HEK293 (cell line): ENCODE measurements around the gene SULT1A3.

Experiments used
- ELK4 ChIP-seq: IDR thresholded peaks from 2 replicates; pipeline ENCODE4 v1.6.1; 2011; ENCODE audit warnings: mild to moderate bottlenecking, low read depth, low read length, borderline replicate concordance
- FEZF1 ChIP-seq: fragments of 450-650 bp; formaldehyde crosslinking; IDR thresholded peaks from 2 replicates; pipeline ENCODE4 v1.5.1; 2016; ENCODE audit warnings: missing biosample characterization, missing genetic modification characterization
- GLI4 ChIP-seq: fragments of 450-650 bp; formaldehyde crosslinking; IDR thresholded peaks from 2 replicates; pipeline ENCODE4 v1.5.1; 2016; ENCODE audit warnings: missing biosample characterization, missing genetic modification characterization
- GLIS2 ChIP-seq: fragments of 450-650 bp; formaldehyde crosslinking; IDR thresholded peaks from 2 replicates; pipeline ENCODE4 v1.5.1; 2016; ENCODE audit warnings: missing biosample characterization, missing genetic modification characterization
- KLF16 ChIP-seq: fragments of 450-650 bp; formaldehyde crosslinking; IDR thresholded peaks from 2 replicates; pipeline ENCODE4 v1.5.1; 2017; ENCODE audit warnings: missing biosample characterization, missing genetic modification characterization
- PRDM10 ChIP-seq: fragments of 450-650 bp; formaldehyde crosslinking; IDR thresholded peaks from 2 replicates; pipeline ENCODE4 v1.5.1; 2016; ENCODE audit warnings: missing biosample characterization, missing genetic modification characterization
- RBAK ChIP-seq: fragments of 450-650 bp; formaldehyde crosslinking; IDR thresholded peaks from 2 replicates; pipeline ENCODE4 v1.5.1; 2016; ENCODE audit warnings: missing biosample characterization, missing genetic modification characterization
- REST ChIP-seq: fragments of 450-650 bp; formaldehyde crosslinking; IDR thresholded peaks from 2 replicates; pipeline ENCODE4 v1.5.1; 2016; ENCODE audit warnings: missing biosample characterization, missing genetic modification characterization
- ZBTB10 ChIP-seq: fragments of 450-650 bp; formaldehyde crosslinking; IDR thresholded peaks from 2 replicates; pipeline ENCODE4 v1.5.1; 2016; ENCODE audit warnings: missing biosample characterization, missing genetic modification characterization
- ZBTB17 ChIP-seq: fragments of 450-650 bp; formaldehyde crosslinking; IDR thresholded peaks from 2 replicates; pipeline ENCODE4 v1.5.1; 2016; ENCODE audit warnings: missing biosample characterization, missing genetic modification characterization
- ZBTB44 ChIP-seq: fragments of 450-650 bp; IDR thresholded peaks from 2 replicates; pipeline ENCODE4 v1.5.1; 2018; ENCODE audit warnings: missing biosample characterization, mild to moderate bottlenecking, missing genetic modification characterization
- ZIC2 ChIP-seq: fragments of 450-650 bp; formaldehyde crosslinking; IDR thresholded peaks from 2 replicates; pipeline ENCODE4 v1.5.1; 2016; ENCODE audit warnings: missing biosample characterization, missing genetic modification characterization
- ZNF133 ChIP-seq: fragments of 450-650 bp; formaldehyde crosslinking; IDR thresholded peaks from 2 replicates; pipeline ENCODE4 v1.5.1; 2016; ENCODE audit warnings: missing biosample characterization, missing genetic modification characterization
- ZNF214 ChIP-seq: fragments of 450-650 bp; formaldehyde crosslinking; IDR thresholded peaks from 2 replicates; pipeline ENCODE4 v1.5.1; 2017; ENCODE audit warnings: missing biosample characterization, mild to moderate bottlenecking, missing genetic modification characterization, borderline replicate concordance
- ZNF221 ChIP-seq: fragments of 450-650 bp; formaldehyde crosslinking; IDR thresholded peaks from 2 replicates; pipeline ENCODE4 v1.5.1; 2017; ENCODE audit warnings: missing biosample characterization, missing genetic modification characterization, borderline replicate concordance
- ZNF248 ChIP-seq: fragments of 450-650 bp; formaldehyde crosslinking; IDR thresholded peaks from 2 replicates; pipeline ENCODE4 v1.5.1; 2017; ENCODE audit warnings: missing biosample characterization, missing genetic modification characterization
- ZNF311 ChIP-seq: fragments of 450-650 bp; formaldehyde crosslinking; IDR thresholded peaks from 2 replicates; pipeline ENCODE4 v1.5.1; 2017; ENCODE audit warnings: missing biosample characterization, missing genetic modification characterization, borderline replicate concordance
- ZNF350 ChIP-seq: fragments of 450-650 bp; formaldehyde crosslinking; IDR thresholded peaks from 2 replicates; pipeline ENCODE4 v1.5.0; 2017; ENCODE audit warnings: missing biosample characterization, mild to moderate bottlenecking, missing genetic modification characterization
- ZNF585B ChIP-seq: fragments of 450-650 bp; formaldehyde crosslinking; IDR thresholded peaks from 2 replicates; pipeline ENCODE4 v1.5.1; 2016; ENCODE audit warnings: missing biosample characterization, missing genetic modification characterization
- ZNF629 ChIP-seq: fragments of 450-650 bp; formaldehyde crosslinking; IDR thresholded peaks from 2 replicates; pipeline ENCODE4 v1.5.1; 2017; ENCODE audit warnings: missing biosample characterization, missing genetic modification characterization
- ZNF664 ChIP-seq: fragments of 450-650 bp; formaldehyde crosslinking; IDR thresholded peaks from 2 replicates; pipeline ENCODE4 v1.5.1; 2016; ENCODE audit warnings: missing biosample characterization, missing genetic modification characterization
- ZNF701 ChIP-seq: fragments of 450-650 bp; formaldehyde crosslinking; IDR thresholded peaks from 2 replicates; pipeline ENCODE4 v1.5.1; 2016; ENCODE audit warnings: missing biosample characterization, missing genetic modification characterization
- ZNF704 ChIP-seq: fragments of 450-650 bp; formaldehyde crosslinking; IDR thresholded peaks from 2 replicates; pipeline ENCODE4 v1.5.1; 2016; ENCODE audit warnings: missing biosample characterization, missing genetic modification characterization
- ZNF777 ChIP-seq: fragments of 450-650 bp; formaldehyde crosslinking; IDR thresholded peaks from 2 replicates; pipeline ENCODE4 v1.5.1; 2017; ENCODE audit warnings: missing biosample characterization, missing genetic modification characterization, borderline replicate concordance
- ZNF792 ChIP-seq: fragments of 450-650 bp; formaldehyde crosslinking; IDR thresholded peaks from 2 replicates; pipeline ENCODE4 v1.5.1; 2016; ENCODE audit warnings: missing biosample characterization, missing genetic modification characterization
- ZSCAN16 ChIP-seq: fragments of 450-650 bp; formaldehyde crosslinking; IDR thresholded peaks from 2 replicates; pipeline ENCODE4 v1.5.1; 2016; ENCODE audit warnings: missing biosample characterization, missing genetic modification characterization

Gene SULT1A3

GRCh38 chr16:30183233-30184095 lies 15.6 kb upstream of the SULT1A3 start, which contains the start of gene CORO1A (continued):
- TF ChIP-seq ZNF311 (tag by site-specific recombination) (no peak), PRDM10 (no peak), REST (tag by site-specific recombination) (no peak), FEZF1 (no peak), ZNF585B (tag by site-specific recombination) (no peak), ZNF777 (tag by site-specific recombination) (no peak), ZBTB44 (no peak), ZNF214 (tag by site-specific recombination) (no peak), ZBTB10 (tag by site-specific recombination) (no peak), ZNF792 (tag by site-specific recombination) (no peak), ZNF701 (tag by site-specific recombination) (no peak), ZNF629 (tag by site-specific recombination) (0 out of 2 replicates have a peak, but pooled peaks have one; percentile 10), ZSCAN16 (tag by site-specific recombination) (no peak), KLF16 (tag by site-specific recombination) (peak; percentile 59; the same call in 1 of the 2 replicates), RBAK (tag by site-specific recombination) (no peak), ZNF221 (no peak), ZNF704 (tag by site-specific recombination) (no peak), GLIS2 (tag by site-specific recombination) (peak; percentile 74), GLI4 (tag by site-specific recombination) (no peak), ELK4 (no peak), ZNF133 (tag by site-specific recombination) (no peak), ZNF350 (tag by site-specific recombination) (no peak), ZBTB17 (tag by site-specific recombination) (no peak), ZNF664 (tag by site-specific recombination) (no peak), ZIC2 (tag by site-specific recombination) (peak; percentile 22; the same call in 1 of the 2 replicates), ZNF248 (no peak)
